ENCODE data around the gene GSTM2. TPM values are rescaled to one million over a fixed set of nuclear protein-coding genes. Genes with fewer than 3 reads are reported as not detected.

GSTM2 gene
- total RNA-seq, 1 donor from 2014 or later = 15.6 TPM

GRCh38 chr1:109640285-109640865 is 27.5 kb upstream of the GSTM2 start:
- Histone ChIP-seq H4K20me1 (ENCODE audit: low read depth) (no peaks in the 10 kb centered on the region), H3K27me3 (peaks cover 8% of the 10 kb centered on the region), H3F3A (ENCODE audit: low read depth) (no peaks in the 10 kb centered on the region), H3K4me1 (peaks cover 17% of the 10 kb centered on the region), H3K79me2 (ENCODE audit: low read depth) (no peaks in the 10 kb centered on the region), H3K27ac (no peak overlapping the region), H3K4me2 (no peak overlapping the region), H3K4me3 (no peak overlapping the region), H3K9me3 (ENCODE audit: low read depth) (no peaks in the 10 kb centered on the region), H3K9ac (no peak overlapping the region), H3K36me3 (no peaks in the 10 kb centered on the region), H2AFZ (replicated peaks) (no peak overlapping the region)
- H3K9me3 Mint-ChIP-seq = peaks cover 9% of the 10 kb centered on the region
- H3K27ac Mint-ChIP-seq = peak overlapping the region; percentile 82
- no peak overlapping the region for H3K4me3 Mint-ChIP-seq
- peaks cover 37% of the 10 kb centered on the region for H3K4me1 Mint-ChIP-seq
- H3K27me3 Mint-ChIP-seq (ENCODE audit: insufficient read depth, low read depth) = peaks cover 11% of the 10 kb centered on the region
- H3K36me3 Mint-ChIP-seq = no peaks in the 10 kb centered on the region
- peak; percentile 79 for DNase-seq (ENCODE audit: low spot score)
- peak; percentile 90 for TF ChIP-seq CTCF (IDR thresholded peaks at IDR 0.05)
- TF ChIP-seq EZH2 (IDR thresholded peaks at IDR 0.05) = no peak

GRCh38 chr1:109641078-109641740 is 26.6 kb upstream of the GSTM2 start:
- Histone ChIP-seq H4K20me1 (ENCODE audit: low read depth) (no peaks in the 10 kb centered on the region), H3K9ac (no peak overlapping the region), H3K36me3 (no peaks in the 10 kb centered on the region), H3K27me3 (peaks cover 8% of the 10 kb centered on the region), H3F3A (ENCODE audit: low read depth) (no peaks in the 10 kb centered on the region), H3K79me2 (ENCODE audit: low read depth) (no peaks in the 10 kb centered on the region), H3K9me3 (ENCODE audit: low read depth) (no peaks in the 10 kb centered on the region), H3K4me2 (no peak overlapping the region), H3K4me1 (peaks cover 10% of the 10 kb centered on the region), H2AFZ (replicated peaks) (no peak overlapping the region), H3K27ac (no peak overlapping the region), H3K4me3 (no peak overlapping the region)
- peaks cover 29% of the 10 kb centered on the region for H3K4me1 Mint-ChIP-seq
- peak overlapping the region; percentile 47 for H3K27ac Mint-ChIP-seq
- H3K36me3 Mint-ChIP-seq = no peaks in the 10 kb centered on the region
- H3K27me3 Mint-ChIP-seq (ENCODE audit: insufficient read depth, low read depth) = peaks cover 11% of the 10 kb centered on the region
- no peak for TF ChIP-seq EZH2phosphoT487 (IDR thresholded peaks at IDR 0.05)
- TF ChIP-seq CTCF (IDR thresholded peaks at IDR 0.05) = no peak
- TF ChIP-seq EZH2 (IDR thresholded peaks at IDR 0.05) = no peak
- peaks cover 12% of the 10 kb centered on the region for H3K9me3 Mint-ChIP-seq
- no peak for DNase-seq (ENCODE audit: low spot score)
- H3K4me3 Mint-ChIP-seq = no peak overlapping the region

GRCh38 chr1:109641861-109642260 is 26.0 kb upstream of the GSTM2 start:
- H3K27me3 ChIP-seq = peaks cover 8% of the 10 kb centered on the region
- no peaks in the 10 kb centered on the region for H3F3A ChIP-seq (ENCODE audit: low read depth)
- H2AFZ ChIP-seq (replicated peaks) = no peak overlapping the region
- peaks cover 9% of the 10 kb centered on the region for H3K4me1 ChIP-seq
- H3K27ac ChIP-seq = no peak overlapping the region
- no peak overlapping the region for H3K9ac ChIP-seq
- no peak overlapping the region for H3K4me2 ChIP-seq
- no peaks in the 10 kb centered on the region for H3K9me3 ChIP-seq (ENCODE audit: low read depth)
- H3K36me3 ChIP-seq = no peaks in the 10 kb centered on the region
- no peaks in the 10 kb centered on the region for H3K79me2 ChIP-seq (ENCODE audit: low read depth)
- Mint-ChIP-seq H3K27me3 (ENCODE audit: insufficient read depth, low read depth) (peaks cover 11% of the 10 kb centered on the region), H3K9me3 (peaks cover 15% of the 10 kb centered on the region), H3K4me3 (no peak overlapping the region), H3K27ac (no peak overlapping the region), H3K36me3 (no peaks in the 10 kb centered on the region), H3K4me1 (peaks cover 23% of the 10 kb centered on the region)
- H4K20me1 ChIP-seq (ENCODE audit: low read depth) = no peaks in the 10 kb centered on the region
- H3K4me3 ChIP-seq = no peak overlapping the region
- TF ChIP-seq CTCF (IDR thresholded peaks at IDR 0.05) = no peak
- TF ChIP-seq EZH2 (IDR thresholded peaks at IDR 0.05) = no peak
- no peak for TF ChIP-seq EZH2phosphoT487 (IDR thresholded peaks at IDR 0.05)
- no peak for DNase-seq (ENCODE audit: low spot score)

Measured in neural progenitor cell (in vitro differentiated cells).